Measurements from ENCODE around the gene TMEM132D.

TMEM132D gene

DNA sequence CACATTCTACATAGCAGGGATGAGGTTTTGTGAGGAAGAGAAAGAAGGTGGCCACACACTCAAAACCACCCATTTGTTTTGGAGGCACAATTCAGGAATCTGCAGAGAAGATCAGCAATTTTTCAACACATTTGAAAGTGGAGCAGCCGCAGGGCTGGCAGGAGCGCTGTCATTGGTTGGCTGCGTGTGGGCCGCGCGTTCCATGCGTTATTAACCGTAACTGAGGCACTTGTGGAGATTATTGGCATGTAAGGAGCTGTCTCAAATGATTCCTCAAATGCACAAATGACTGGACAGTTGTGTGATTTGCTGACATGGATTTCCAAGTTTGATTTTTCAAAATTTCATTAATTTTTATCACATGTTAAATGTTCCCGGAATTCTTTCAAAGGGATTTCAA, 318.5 kb downstream of the TMEM132D start:
- no peak for DNase-seq (ENCODE audit: low spot score)
- POLR2A ChIA-PET (ENCODE audit: low non-redundant PET) = no interaction called here
- TF ChIP-seq CTCF (conservative IDR thresholded peaks at IDR 0.05; ENCODE audit: low read depth) = no peak
- H3K27ac ChIP-seq = no peak overlapping the region
- CTCF ChIA-PET = no interaction called here

GRCh38 chr12:129579879-129580278, 323.9 kb downstream of the TMEM132D start:
- POLR2A ChIA-PET (ENCODE audit: low non-redundant PET) = no interaction called here
- DNase-seq (ENCODE audit: low spot score) = no peak
- TF ChIP-seq CTCF (conservative IDR thresholded peaks at IDR 0.05; ENCODE audit: low read depth) = no peak
- H3K27ac ChIP-seq = no peak overlapping the region
- CTCF ChIA-PET = interaction anchor here (0.7 kb wide), 1 partner anchor 373 kb away, joined by 3 read pairs; no protein-coding TSS in a partner anchor

DNA sequence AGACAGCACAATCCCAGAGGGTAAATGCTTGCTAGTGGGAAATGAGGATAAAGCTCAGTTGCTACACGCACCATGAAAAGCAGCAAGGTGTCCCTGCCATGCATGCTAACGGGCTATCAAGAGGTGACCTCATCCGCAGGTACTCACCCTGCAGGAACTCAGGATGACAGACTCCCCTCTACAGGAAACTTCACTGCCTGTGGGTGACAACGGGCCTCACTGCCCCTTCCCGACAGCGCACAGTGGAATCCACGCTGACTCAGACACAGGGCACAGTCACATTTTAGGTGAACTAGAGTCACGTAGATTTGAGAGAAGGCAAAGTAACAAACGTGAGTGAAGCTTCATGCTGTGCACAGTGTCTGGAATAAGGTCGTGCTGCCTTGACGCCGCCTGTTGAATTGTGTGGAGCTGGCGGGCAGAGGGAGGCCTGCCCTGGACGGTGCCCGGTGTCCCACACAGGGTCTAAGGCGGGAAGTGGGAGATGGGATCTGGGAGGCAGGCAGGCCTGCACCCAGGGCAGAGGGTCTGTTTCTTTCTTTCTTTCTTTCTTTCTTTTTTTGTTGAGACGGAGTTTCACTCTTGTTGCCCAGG, 331.8 kb downstream of the TMEM132D start:
- H3K27ac ChIP-seq = no peak overlapping the region
- TF ChIP-seq CTCF (conservative IDR thresholded peaks at IDR 0.05; ENCODE audit: low read depth) = no peak
- ChIA-PET POLR2A (ENCODE audit: low non-redundant PET) (no interaction called here), CTCF (no interaction called here)
- no peak for DNase-seq (ENCODE audit: low spot score)

- TF ChIP-seq CTCF (conservative IDR thresholded peaks at IDR 0.05; ENCODE audit: low read depth) = no peak
- ChIA-PET POLR2A (ENCODE audit: low non-redundant PET) (no interaction called here), CTCF (no interaction called here)
- DNase-seq (ENCODE audit: low spot score) = no peak
- no peak overlapping the region for H3K27ac ChIP-seq
Observed at GRCh38 chr12:129570796-129571400, 332.9 kb downstream of the TMEM132D start.

DNA sequence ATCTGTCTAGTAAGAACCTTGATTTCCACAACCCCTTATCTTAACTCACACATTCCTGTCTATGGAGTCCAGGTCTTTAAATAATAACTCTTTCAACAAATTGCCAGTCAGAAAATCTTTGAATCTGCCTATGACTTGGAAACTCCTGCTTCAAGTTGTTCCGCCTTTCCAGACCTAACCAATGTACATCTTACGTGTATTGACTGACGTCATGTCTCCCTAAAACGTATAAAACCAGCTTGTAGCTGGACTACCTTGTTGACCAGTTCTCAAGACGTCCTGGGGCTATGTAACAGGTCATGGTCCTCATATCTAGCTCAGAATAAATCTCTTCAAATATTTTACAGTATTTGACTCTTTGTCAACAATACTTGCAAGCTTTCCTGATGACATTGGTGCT, 337.0 kb downstream of the TMEM132D start:
- no peak for TF ChIP-seq CTCF (conservative IDR thresholded peaks at IDR 0.05; ENCODE audit: low read depth)
- ChIA-PET CTCF (no interaction called here), POLR2A (ENCODE audit: low non-redundant PET) (no interaction called here)
- no peak overlapping the region for H3K27ac ChIP-seq
- DNase-seq (ENCODE audit: low spot score) = no peak

GRCh38 chr12:129564768-129565167, 339.1 kb downstream of the TMEM132D start:
- no peak overlapping the region for H3K27ac ChIP-seq
- no peak for TF ChIP-seq CTCF (conservative IDR thresholded peaks at IDR 0.05; ENCODE audit: low read depth)
- POLR2A ChIA-PET (ENCODE audit: low non-redundant PET) = no interaction called here
- DNase-seq (ENCODE audit: low spot score) = no peak
- CTCF ChIA-PET = no interaction called here

All from RWPE1 (cell line).